A549 (cell line): Measurements from ENCODE around the gene SYNM. TPM values are rescaled to one million over a fixed set of nuclear protein-coding genes. Genes with fewer than 3 reads are reported as not detected.

Experiments
- ATAC-seq, 2 experiments: fragments of 200-7000 bp in 1 of 2; fragments of >200 bp in 1 of 2; cut with Nextera tagmentation in 1 of 2; cut with Tn5 transposase in 1 of 2; 3 replicates each; pipeline versions ENCODE4 v1.8.0 to v1.9.1; 2018 to 2020; ENCODE audit warnings: mild to moderate bottlenecking in 1 of 2, moderate library complexity in 1 of 2
- CTCF ChIA-PET: fragments of 300-600 bp; sonication (Branson Sonifier 250); formaldehyde crosslinking; extraction: SDS; loops from one replicate; lab custom pipeline; 2021; ENCODE audit warnings: antibody characterized with exemption, inconsistent platforms; lab: Yijun Ruan, JAX
- POLR2A ChIA-PET: fragments of 350-600 bp; formaldehyde crosslinking; extraction: SDS; loops from one replicate; lab custom pipeline; 2021; ENCODE audit warnings: antibody characterized with exemption, inconsistent platforms; lab: Yijun Ruan, JAX
- DNase-seq, 2 experiments: peaks; one replicate each; pipeline versions ENCODE4 v3.0.0 to v3.0.0-alpha.2; 2011 to 2016; ENCODE audit warnings: low read depth in 1 of 2, low spot score in 1 of 2
- FAIRE-seq: peaks from 2 replicates; lab custom pipeline; 2011; peaks lifted over from hg19 to GRCh38; lab: Jason Lieb, UNC
- H3K27ac ChIP-seq, 2 experiments: fragments of >200 bp; sonication (Bioruptor Twin); formaldehyde crosslinking; 3 replicates each; pipeline ENCODE4 v1.5.1; 2016 to 2017
- H3K4me1 ChIP-seq: fragments of >200 bp; sonication (Bioruptor Twin); formaldehyde crosslinking; 3 replicates; pipeline ENCODE4 v1.6.1; 2016
- H3K4me2 ChIP-seq: fragments of >200 bp; sonication (Bioruptor Twin); formaldehyde crosslinking; 3 replicates; pipeline ENCODE4 v1.6.1; 2016
- H3K4me3 ChIP-seq: fragments of >200 bp; sonication (Bioruptor Twin); formaldehyde crosslinking; 3 replicates; pipeline ENCODE4 v1.5.1; 2016
- H3K9me3 ChIP-seq: fragments of >200 bp; sonication (Bioruptor Twin); formaldehyde crosslinking; 3 replicates; pipeline ENCODE4 v1.6.1; 2016
- CBX2 ChIP-seq: fragments of 200-600 bp; sonication (generic); IDR thresholded peaks from 2 replicates; pipeline ENCODE4 v1.6.1; 2016; ENCODE audit warnings: low read depth, mild to moderate bottlenecking, borderline replicate concordance
- CBX8 ChIP-seq: fragments of 200-600 bp; sonication (generic); IDR thresholded peaks from 2 replicates; pipeline ENCODE4 v1.6.1; 2016
- CHD4 ChIP-seq: fragments of 200-600 bp; sonication (generic); IDR thresholded peaks from 2 replicates; pipeline ENCODE4 v1.6.1; 2016; ENCODE audit warnings: antibody characterized with exemption, mild to moderate bottlenecking, borderline replicate concordance
- EHF ChIP-seq: fragments of 250-450 bp; sonication (Bioruptor Pico); IDR thresholded peaks from 2 replicates; pipeline ENCODE4 v1.5.0; 2020; ENCODE audit warnings: mild to moderate bottlenecking
- ELK1 ChIP-seq: fragments of 150-350 bp; IDR thresholded peaks from 2 replicates; pipeline ENCODE4 v1.6.1; 2014; ENCODE audit warnings: low read depth, mild to moderate bottlenecking, low read length
- EP300 ChIP-seq, 2 experiments: fragments of >200 bp; sonication (Bioruptor Twin); formaldehyde crosslinking; IDR thresholded peaks; 2 replicates in 1 of 2; 3 replicates in 1 of 2; pipeline ENCODE4 v1.6.1; 2016 to 2017
- ESRRA ChIP-seq: fragments of 150-350 bp; IDR thresholded peaks from 2 replicates; pipeline ENCODE4 v1.6.1; 2014; ENCODE audit warnings: mild to moderate bottlenecking, low read length, borderline replicate concordance
- FOXS1 ChIP-seq: fragments of 250-450 bp; sonication (Bioruptor Pico); IDR thresholded peaks from 2 replicates; pipeline ENCODE4 v1.5.0; 2020; ENCODE audit warnings: mild to moderate bottlenecking, moderate library complexity
- GATA3 ChIP-seq: IDR thresholded peaks from 2 replicates; pipeline ENCODE4 v1.6.1; 2012; ENCODE audit warnings: borderline replicate concordance
- HMGXB4 ChIP-seq: fragments of 250-450 bp; sonication (Bioruptor Pico); IDR thresholded peaks from 2 replicates; pipeline ENCODE4 v1.5.0; 2021; ENCODE audit warnings: mild to moderate bottlenecking, moderate library complexity, borderline replicate concordance
- HOXB5 ChIP-seq: fragments of 250-450 bp; sonication (Bioruptor Pico); IDR thresholded peaks from 2 replicates; pipeline ENCODE4 v1.5.0; 2020; ENCODE audit warnings: mild to moderate bottlenecking, moderate library complexity
- JUNB ChIP-seq: fragments of >200 bp; sonication (Bioruptor Twin); formaldehyde crosslinking; IDR thresholded peaks from 2 replicates; pipeline ENCODE4 v1.6.1; 2016
- MAFK ChIP-seq: fragments of 450-650 bp; IDR thresholded peaks from 2 replicates; pipeline ENCODE4 v1.6.1; 2014; ENCODE audit not compliant: partially characterized antibody
- MAZ ChIP-seq: fragments of 150-350 bp; IDR thresholded peaks from 2 replicates; pipeline ENCODE4 v1.6.1; 2014; ENCODE audit warnings: antibody characterized with exemption, low read depth, low read length, borderline replicate concordance
- NFE2L2 ChIP-seq: fragments of 150-350 bp; conservative IDR thresholded peaks from 2 replicates; pipeline ENCODE4 v1.6.1; 2014; ENCODE audit warnings: low read length
- ZFP36 ChIP-seq: fragments of 450-650 bp; IDR thresholded peaks from 2 replicates; pipeline ENCODE4 v1.6.1; 2014; ENCODE audit warnings: borderline replicate concordance; ENCODE audit not compliant: partially characterized antibody
- ZNF302 ChIP-seq: fragments of 250-450 bp; sonication (Bioruptor Pico); IDR thresholded peaks from 2 replicates; pipeline ENCODE4 v1.9.0; 2021; ENCODE audit warnings: inconsistent platforms, mild to moderate bottlenecking, moderate library complexity
- ZSCAN20 ChIP-seq: fragments of 250-450 bp; sonication (Bioruptor Pico); IDR thresholded peaks from 2 replicates; pipeline ENCODE4 v1.8.0; 2022; ENCODE audit warnings: mild to moderate bottlenecking, moderate library complexity
- WGBS: methylation state at CpG from one replicate; pipeline ENCODE4 v1.1.6; 2017; ENCODE audit errors: missing lambda C conversion rate; 5-methylcytosine and 5-hydroxymethylcytosine counted together
- polyA plus RNA-seq, 4 experiments: library from polyadenylated mRNA; depleted of rRNA in 3 of 4; stranded (reverse); fragments of >200 nt; fragmentation: RNase III in 1 of 4; extraction: RNeasy Plus Mini Kit Qiagen cat#74134 plus additional on column Dnase treatment in 1 of 4; gene quantifications; 2 replicates in 3 of 4; 3 replicates in 1 of 4; pipeline ENCODE4 v1.2.3, GENCODE V29; 2011 to 2017
- TF ChIP-seq, protein P1 (sequence below): fragments of 450-650 bp; IDR thresholded peaks from 2 replicates; pipeline ENCODE4 v1.6.1; 2014; ENCODE audit warnings: antibody characterized with exemption
- TF ChIP-seq, protein P2 (sequence below): fragments of >200 bp; sonication (Bioruptor Twin); formaldehyde crosslinking; IDR thresholded peaks from 3 replicates; pipeline ENCODE4 v1.6.1; 2016
- TF ChIP-seq, protein P3 (sequence below): IDR thresholded peaks from 2 replicates; pipeline ENCODE4 v1.6.1; 2012; ENCODE audit warnings: low read depth, borderline replicate concordance
- TF ChIP-seq, protein P4 (sequence below): fragments of 200-600 bp; sonication (generic); IDR thresholded peaks from 2 replicates; pipeline ENCODE4 v1.6.1; 2016; ENCODE audit warnings: antibody characterized with exemption, mild to moderate bottlenecking, moderate library complexity

The SYNM gene
- polyA plus RNA-seq, 2 of the 4 experiments (the other 2 are of a cell fraction) = 22.6 to 37.7 TPM

- H3K9me3 ChIP-seq = no peaks in the 10 kb centered on the region
- ChIA-PET POLR2A (no interaction called here), CTCF (interaction anchor here (0.9 to 2.8 kb wide), 5 partner anchors 12 to 689 kb away, joined by 3 to 14 read pairs (median 7); no protein-coding TSS in a partner anchor)
- H3K4me2 ChIP-seq = no peak overlapping the region
- TF ChIP-seq GATA3 (no peak), EP300 (IDR thresholded peaks at IDR 0.05) (no peak), EHF (CRISPR knock-in tag) (no peak), HOXB5 (CRISPR knock-in tag) (no peak), CBX2 (no peak), ZFP36 (no peak), ZSCAN20 (no peak)
- TF ChIP-seq, protein P1, sequence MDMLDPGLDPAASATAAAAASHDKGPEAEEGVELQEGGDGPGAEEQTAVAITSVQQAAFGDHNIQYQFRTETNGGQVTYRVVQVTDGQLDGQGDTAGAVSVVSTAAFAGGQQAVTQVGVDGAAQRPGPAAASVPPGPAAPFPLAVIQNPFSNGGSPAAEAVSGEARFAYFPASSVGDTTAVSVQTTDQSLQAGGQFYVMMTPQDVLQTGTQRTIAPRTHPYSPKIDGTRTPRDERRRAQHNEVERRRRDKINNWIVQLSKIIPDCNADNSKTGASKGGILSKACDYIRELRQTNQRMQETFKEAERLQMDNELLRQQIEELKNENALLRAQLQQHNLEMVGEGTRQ = no peak
- peaks cover 9% of the 10 kb centered on the region for H3K4me1 ChIP-seq
- 92% methylated on average over 20 of the region's 20 CpGs for WGBS
- ATAC-seq (no peak), DNase-seq (no peak), FAIRE-seq (no peak)
- no peak overlapping the region for H3K4me3 ChIP-seq
- H3K27ac ChIP-seq = no peak overlapping the region
These were observed 12.8 kb downstream of the SYNM start for GRCh38 chr15:99117563-99118257.

- no peak overlapping the region for H3K27ac ChIP-seq
- no peak for DNase-seq
- no peak for ATAC-seq
- peaks cover 14% of the 10 kb centered on the region for H3K4me1 ChIP-seq
- no peak overlapping the region for H3K4me3 ChIP-seq
- TF ChIP-seq FOXS1 (no peak), MAFK (peak; percentile 1), MAZ (no peak), CHD4 (no peak), JUNB (no peak), ESRRA (no peak)
- TF ChIP-seq, protein P2, sequence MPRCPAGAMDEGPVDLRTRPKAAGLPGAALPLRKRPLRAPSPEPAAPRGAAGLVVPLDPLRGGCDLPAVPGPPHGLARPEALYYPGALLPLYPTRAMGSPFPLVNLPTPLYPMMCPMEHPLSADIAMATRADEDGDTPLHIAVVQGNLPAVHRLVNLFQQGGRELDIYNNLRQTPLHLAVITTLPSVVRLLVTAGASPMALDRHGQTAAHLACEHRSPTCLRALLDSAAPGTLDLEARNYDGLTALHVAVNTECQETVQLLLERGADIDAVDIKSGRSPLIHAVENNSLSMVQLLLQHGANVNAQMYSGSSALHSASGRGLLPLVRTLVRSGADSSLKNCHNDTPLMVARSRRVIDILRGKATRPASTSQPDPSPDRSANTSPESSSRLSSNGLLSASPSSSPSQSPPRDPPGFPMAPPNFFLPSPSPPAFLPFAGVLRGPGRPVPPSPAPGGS = no peak
- POLR2A ChIA-PET = no interaction called here
- FAIRE-seq = no peak
- CTCF ChIA-PET = interaction anchor here (1.8 to 2.8 kb wide), 3 partner anchors 13 to 95 kb away, joined by 7 to 14 read pairs (median 10); no protein-coding TSS in a partner anchor
- no peaks in the 10 kb centered on the region for H3K9me3 ChIP-seq
- no peak overlapping the region for H3K4me2 ChIP-seq
- WGBS = 87% methylated on average over 7 of the region's 7 CpGs
These were observed 13.4 kb downstream of the SYNM start for GRCh38 chr15:99118258-99118632.

- H3K9me3 ChIP-seq = no peaks in the 10 kb centered on the region
- H3K27ac ChIP-seq = no peak overlapping the region
- POLR2A ChIA-PET = no interaction called here
- H3K4me3 ChIP-seq = no peak overlapping the region
- 89% methylated on average over 22 of the region's 22 CpGs for WGBS
- ATAC-seq = no peak
- CTCF ChIA-PET = interaction anchor here (0.9 to 17.9 kb wide), 3 partner anchors 12 to 95 kb away, joined by 3 to 326 read pairs (median 7); partner anchors contain the start of gene SYNM
- no peak overlapping the region for H3K4me2 ChIP-seq
- H3K4me1 ChIP-seq = peaks cover 18% of the 10 kb centered on the region
- no peak for FAIRE-seq
- no peak for DNase-seq
- TF ChIP-seq ELK1 (no peak), ZNF302 (no peak), ZFP36 (no peak), HMGXB4 (CRISPR knock-in tag) (no peak), NFE2L2 (no peak), ESRRA (no peak), MAFK (no peak), CBX8 (no peak)
- TF ChIP-seq, protein P3, sequence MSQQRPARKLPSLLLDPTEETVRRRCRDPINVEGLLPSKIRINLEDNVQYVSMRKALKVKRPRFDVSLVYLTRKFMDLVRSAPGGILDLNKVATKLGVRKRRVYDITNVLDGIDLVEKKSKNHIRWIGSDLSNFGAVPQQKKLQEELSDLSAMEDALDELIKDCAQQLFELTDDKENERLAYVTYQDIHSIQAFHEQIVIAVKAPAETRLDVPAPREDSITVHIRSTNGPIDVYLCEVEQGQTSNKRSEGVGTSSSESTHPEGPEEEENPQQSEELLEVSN = no peak
- TF ChIP-seq, protein P4, sequence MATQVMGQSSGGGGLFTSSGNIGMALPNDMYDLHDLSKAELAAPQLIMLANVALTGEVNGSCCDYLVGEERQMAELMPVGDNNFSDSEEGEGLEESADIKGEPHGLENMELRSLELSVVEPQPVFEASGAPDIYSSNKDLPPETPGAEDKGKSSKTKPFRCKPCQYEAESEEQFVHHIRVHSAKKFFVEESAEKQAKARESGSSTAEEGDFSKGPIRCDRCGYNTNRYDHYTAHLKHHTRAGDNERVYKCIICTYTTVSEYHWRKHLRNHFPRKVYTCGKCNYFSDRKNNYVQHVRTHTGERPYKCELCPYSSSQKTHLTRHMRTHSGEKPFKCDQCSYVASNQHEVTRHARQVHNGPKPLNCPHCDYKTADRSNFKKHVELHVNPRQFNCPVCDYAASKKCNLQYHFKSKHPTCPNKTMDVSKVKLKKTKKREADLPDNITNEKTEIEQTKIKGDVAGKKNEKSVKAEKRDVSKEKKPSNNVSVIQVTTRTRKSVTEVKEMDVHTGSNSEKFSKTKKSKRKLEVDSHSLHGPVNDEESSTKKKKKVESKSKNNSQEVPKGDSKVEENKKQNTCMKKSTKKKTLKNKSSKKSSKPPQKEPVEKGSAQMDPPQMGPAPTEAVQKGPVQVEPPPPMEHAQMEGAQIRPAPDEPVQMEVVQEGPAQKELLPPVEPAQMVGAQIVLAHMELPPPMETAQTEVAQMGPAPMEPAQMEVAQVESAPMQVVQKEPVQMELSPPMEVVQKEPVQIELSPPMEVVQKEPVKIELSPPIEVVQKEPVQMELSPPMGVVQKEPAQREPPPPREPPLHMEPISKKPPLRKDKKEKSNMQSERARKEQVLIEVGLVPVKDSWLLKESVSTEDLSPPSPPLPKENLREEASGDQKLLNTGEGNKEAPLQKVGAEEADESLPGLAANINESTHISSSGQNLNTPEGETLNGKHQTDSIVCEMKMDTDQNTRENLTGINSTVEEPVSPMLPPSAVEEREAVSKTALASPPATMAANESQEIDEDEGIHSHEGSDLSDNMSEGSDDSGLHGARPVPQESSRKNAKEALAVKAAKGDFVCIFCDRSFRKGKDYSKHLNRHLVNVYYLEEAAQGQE = no peak
These were observed 14.1 kb downstream of the SYNM start for GRCh38 chr15:99118801-99119546.
